Measurements from ENCODE around the gene TOR1B. TPM values are rescaled to one million over a fixed set of nuclear protein-coding genes. Genes with fewer than 3 reads are reported as not detected.

TOR1B gene
- total RNA-seq, 2 donors from 2014 or later: 15.2 to 16.9 TPM

DNA sequence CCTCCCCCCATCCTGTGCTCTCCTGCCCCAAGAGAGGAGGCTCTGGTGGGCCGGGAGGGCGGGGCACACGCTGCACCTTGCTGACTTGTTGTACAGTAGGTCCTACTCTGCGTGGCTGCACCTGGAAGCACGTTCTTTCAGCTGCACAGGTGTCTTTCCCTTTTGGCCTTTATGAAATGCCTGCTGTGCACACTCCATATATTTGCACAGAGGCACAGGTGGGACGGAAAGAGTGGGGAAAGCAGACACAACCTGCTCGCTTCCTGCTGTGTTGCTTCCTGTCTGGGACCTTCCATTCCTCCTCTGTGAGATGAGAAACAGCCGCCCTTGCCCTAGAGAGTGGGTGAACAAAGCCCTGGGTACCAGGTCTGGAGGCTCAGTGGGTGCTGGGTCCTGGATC, 37.0 kb downstream of the TOR1B start:
- WGBS, 2 experiments (ENCODE audit: insufficient coverage in 1 of 2, insufficient read length in 1 of 2): 92 to 96% methylated on average over 5 to 8 of the region's 8 CpGs
- no peaks in the 10 kb centered on the region for H3K9me3 ChIP-seq (ENCODE audit: control insufficient read depth, low read length)
- Mint-ChIP-seq H3K4me1 (peaks cover 22% of the 10 kb centered on the region), H3K27ac (no peak overlapping the region), H3K4me3 (no peak overlapping the region), H3K36me3 (ENCODE audit: low read depth) (peaks cover 7% of the 10 kb centered on the region), H3K27me3 (ENCODE audit: insufficient read depth) (peaks cover under 1% of the 10 kb centered on the region), H3K9me3 (no peaks in the 10 kb centered on the region)
- TF ChIP-seq, protein P1, sequence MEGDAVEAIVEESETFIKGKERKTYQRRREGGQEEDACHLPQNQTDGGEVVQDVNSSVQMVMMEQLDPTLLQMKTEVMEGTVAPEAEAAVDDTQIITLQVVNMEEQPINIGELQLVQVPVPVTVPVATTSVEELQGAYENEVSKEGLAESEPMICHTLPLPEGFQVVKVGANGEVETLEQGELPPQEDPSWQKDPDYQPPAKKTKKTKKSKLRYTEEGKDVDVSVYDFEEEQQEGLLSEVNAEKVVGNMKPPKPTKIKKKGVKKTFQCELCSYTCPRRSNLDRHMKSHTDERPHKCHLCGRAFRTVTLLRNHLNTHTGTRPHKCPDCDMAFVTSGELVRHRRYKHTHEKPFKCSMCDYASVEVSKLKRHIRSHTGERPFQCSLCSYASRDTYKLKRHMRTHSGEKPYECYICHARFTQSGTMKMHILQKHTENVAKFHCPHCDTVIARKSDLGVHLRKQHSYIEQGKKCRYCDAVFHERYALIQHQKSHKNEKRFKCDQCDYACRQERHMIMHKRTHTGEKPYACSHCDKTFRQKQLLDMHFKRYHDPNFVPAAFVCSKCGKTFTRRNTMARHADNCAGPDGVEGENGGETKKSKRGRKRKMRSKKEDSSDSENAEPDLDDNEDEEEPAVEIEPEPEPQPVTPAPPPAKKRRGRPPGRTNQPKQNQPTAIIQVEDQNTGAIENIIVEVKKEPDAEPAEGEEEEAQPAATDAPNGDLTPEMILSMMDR (conservative IDR thresholded peaks at IDR 0.05): no peak
- H3K4me1 ChIP-seq (ENCODE audit: control insufficient read depth, insufficient read depth, low read length): no peaks in the 10 kb centered on the region
- DNase-seq: no peak
- no peak overlapping the region for H3K9ac ChIP-seq (ENCODE audit: extremely low read depth, low read length, poor library complexity, severe bottlenecking)
- H3K27me3 ChIP-seq (ENCODE audit: control insufficient read depth, insufficient read depth, low read length, poor library complexity, severe bottlenecking): no peaks in the 10 kb centered on the region
- H3K36me3 ChIP-seq (ENCODE audit: control insufficient read depth, insufficient read depth, low read length): peaks cover 6% of the 10 kb centered on the region
- H3K27ac ChIP-seq (ENCODE audit: low read depth, low read length): no peak overlapping the region
- no peak overlapping the region for H3K4me3 ChIP-seq (ENCODE audit: low read length)

DNA sequence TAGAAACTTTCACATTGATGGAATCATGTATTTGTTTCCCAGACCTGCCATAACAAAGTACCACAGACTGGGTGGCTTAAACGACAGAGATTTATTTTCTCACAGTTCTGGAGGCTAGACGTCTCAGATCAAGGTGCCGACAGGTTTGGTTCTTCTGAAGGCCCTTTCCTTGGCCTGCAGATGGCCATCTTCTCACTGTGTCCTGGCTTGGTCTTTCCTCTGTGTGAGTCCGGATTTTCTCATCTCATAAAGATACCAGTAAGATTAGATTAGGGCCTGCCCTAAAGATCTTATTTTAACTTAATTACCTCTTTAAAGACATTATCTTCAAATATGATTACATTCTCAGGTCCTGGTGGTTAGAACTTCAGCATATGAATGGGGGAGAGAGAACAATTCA, 38.1 kb downstream of the TOR1B start:
- DNase-seq: no peak
- Mint-ChIP-seq H3K27ac (no peak overlapping the region), H3K4me1 (peaks cover 19% of the 10 kb centered on the region), H3K27me3 (ENCODE audit: insufficient read depth) (no peaks in the 10 kb centered on the region), H3K36me3 (ENCODE audit: low read depth) (peaks cover 7% of the 10 kb centered on the region), H3K4me3 (no peak overlapping the region), H3K9me3 (no peaks in the 10 kb centered on the region)
- Histone ChIP-seq H3K9me3 (ENCODE audit: control insufficient read depth, low read length) (no peaks in the 10 kb centered on the region), H3K4me1 (ENCODE audit: control insufficient read depth, insufficient read depth, low read length) (no peaks in the 10 kb centered on the region), H3K27me3 (ENCODE audit: control insufficient read depth, insufficient read depth, low read length, poor library complexity, severe bottlenecking) (no peaks in the 10 kb centered on the region), H3K4me3 (ENCODE audit: low read length) (no peak overlapping the region), H3K9ac (ENCODE audit: extremely low read depth, low read length, poor library complexity, severe bottlenecking) (no peak overlapping the region), H3K36me3 (ENCODE audit: control insufficient read depth, insufficient read depth, low read length) (peaks cover 6% of the 10 kb centered on the region), H3K27ac (ENCODE audit: low read depth, low read length) (peak overlapping the region; percentile 60)
- 81 to 87% methylated on average over 3 to 4 of the region's 4 CpGs for WGBS, 2 experiments (ENCODE audit: insufficient coverage in 1 of 2, insufficient read length in 1 of 2)
- TF ChIP-seq, protein P1 (conservative IDR thresholded peaks at IDR 0.05): peak; percentile 31

DNA sequence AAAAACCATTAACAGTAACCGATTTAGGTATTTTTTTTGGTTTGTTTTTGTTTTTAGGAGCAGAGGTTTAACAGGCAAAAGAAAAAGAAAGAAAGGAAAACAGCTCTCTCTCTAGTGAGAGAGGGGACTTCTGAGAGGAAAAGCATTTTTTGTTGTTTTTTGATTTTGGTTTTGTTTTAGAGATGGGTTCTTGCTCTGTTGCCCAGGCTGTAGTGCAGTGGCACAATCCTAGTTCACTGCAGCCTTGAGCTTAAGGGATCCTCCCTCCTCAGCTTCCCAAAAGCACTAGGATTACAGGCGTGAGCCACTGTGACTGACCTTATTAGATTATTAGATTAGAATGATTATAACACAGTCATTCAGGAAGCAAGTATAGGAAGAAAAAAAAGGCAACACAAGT, 42.4 kb downstream of the TOR1B start:
- H3K4me3 ChIP-seq (ENCODE audit: low read length): no peak overlapping the region
- Mint-ChIP-seq H3K4me3 (no peak overlapping the region), H3K9me3 (no peaks in the 10 kb centered on the region), H3K27me3 (ENCODE audit: insufficient read depth) (no peaks in the 10 kb centered on the region), H3K27ac (no peak overlapping the region), H3K4me1 (peaks cover 6% of the 10 kb centered on the region), H3K36me3 (ENCODE audit: low read depth) (peaks cover 3% of the 10 kb centered on the region)
- no peaks in the 10 kb centered on the region for H3K9me3 ChIP-seq (ENCODE audit: control insufficient read depth, low read length)
- H3K4me1 ChIP-seq (ENCODE audit: control insufficient read depth, insufficient read depth, low read length): no peaks in the 10 kb centered on the region
- no peak overlapping the region for H3K27ac ChIP-seq (ENCODE audit: low read depth, low read length)
- no peak overlapping the region for H3K9ac ChIP-seq (ENCODE audit: extremely low read depth, low read length, poor library complexity, severe bottlenecking)
- H3K27me3 ChIP-seq (ENCODE audit: control insufficient read depth, insufficient read depth, low read length, poor library complexity, severe bottlenecking): no peaks in the 10 kb centered on the region
- no peak for DNase-seq
- H3K36me3 ChIP-seq (ENCODE audit: control insufficient read depth, insufficient read depth, low read length): no peaks in the 10 kb centered on the region
- 89 to 100% methylated on average over 1 of the region's 2 CpGs for WGBS, 2 experiments (ENCODE audit: insufficient coverage in 1 of 2, insufficient read length in 1 of 2)
- TF ChIP-seq, protein P1 (conservative IDR thresholded peaks at IDR 0.05): no peak

Data from endodermal cell (in vitro differentiated cells).